Calu3 (cell line): ENCODE results near the gene ZBTB14. TPM values are rescaled to one million over a fixed set of nuclear protein-coding genes. Genes with fewer than 3 reads are reported as not detected.

Experiments used
- BruUV-seq: library from RNA; stranded (reverse); fragments of 400-500 nt; replicated peaks from 2 replicates; lab custom pipeline; 2021; lab: Mats Ljungman, UMichigan
- CTCF ChIA-PET: fragments of 300-600 bp; sonication (Branson Sonifier 250); formaldehyde crosslinking; loops from one replicate; lab custom pipeline; 2022; ENCODE audit warnings: antibody characterized with exemption; lab: Charles Lee
- DNase-seq: peaks from one replicate; pipeline ENCODE4 v3.0.0; 2022
- H3K27ac Mint-ChIP-seq: one replicate; pipeline ENCODE4 v1.8.0; 2022; ENCODE audit warnings: mixed read lengths; ENCODE audit not compliant: unreplicated experiment
- H3K27me3 Mint-ChIP-seq: one replicate; pipeline ENCODE4 v1.8.0; 2022; ENCODE audit warnings: mixed read lengths; ENCODE audit not compliant: unreplicated experiment
- H3K36me3 Mint-ChIP-seq: one replicate; pipeline ENCODE4 v1.8.0; 2022; ENCODE audit warnings: mild to moderate bottlenecking, moderate library complexity, mixed read lengths; ENCODE audit not compliant: insufficient read depth, unreplicated experiment
- H3K4me1 Mint-ChIP-seq: one replicate; pipeline ENCODE4 v1.8.0; 2022; ENCODE audit warnings: mild to moderate bottlenecking, low read depth, mixed read lengths; ENCODE audit not compliant: unreplicated experiment
- H3K4me3 Mint-ChIP-seq: one replicate; pipeline ENCODE4 v1.8.0; 2022; ENCODE audit warnings: mild to moderate bottlenecking, low read depth, moderate library complexity, mixed read lengths; ENCODE audit not compliant: unreplicated experiment
- H3K9me3 Mint-ChIP-seq: one replicate; pipeline ENCODE4 v1.8.0; 2022; ENCODE audit warnings: low read depth, mixed read lengths; ENCODE audit not compliant: unreplicated experiment
- intact Hi-C: fragments of 100-400 bp; cut with micrococcal nuclease; formaldehyde crosslinking; loops from one replicate; pipeline ENCODE4 v1.10.0; 2022; ENCODE audit not compliant: unreplicated experiment
- total RNA-seq: library from RNA; stranded (reverse); gene quantifications from 2 replicates; pipeline ENCODE4 v1.2.3, GENCODE V29; 2022
- TF ChIP-seq, protein P1 (sequence below): fragments of 200-600 bp; IDR thresholded peaks from one replicate; pipeline ENCODE4 v1.8.0; 2022; ENCODE audit warnings: antibody characterized with exemption; ENCODE audit not compliant: unreplicated experiment

The ZBTB14 gene
- total RNA-seq, 1 experiment from 2014 or later, result 12.9 TPM

- TF ChIP-seq, protein P1, sequence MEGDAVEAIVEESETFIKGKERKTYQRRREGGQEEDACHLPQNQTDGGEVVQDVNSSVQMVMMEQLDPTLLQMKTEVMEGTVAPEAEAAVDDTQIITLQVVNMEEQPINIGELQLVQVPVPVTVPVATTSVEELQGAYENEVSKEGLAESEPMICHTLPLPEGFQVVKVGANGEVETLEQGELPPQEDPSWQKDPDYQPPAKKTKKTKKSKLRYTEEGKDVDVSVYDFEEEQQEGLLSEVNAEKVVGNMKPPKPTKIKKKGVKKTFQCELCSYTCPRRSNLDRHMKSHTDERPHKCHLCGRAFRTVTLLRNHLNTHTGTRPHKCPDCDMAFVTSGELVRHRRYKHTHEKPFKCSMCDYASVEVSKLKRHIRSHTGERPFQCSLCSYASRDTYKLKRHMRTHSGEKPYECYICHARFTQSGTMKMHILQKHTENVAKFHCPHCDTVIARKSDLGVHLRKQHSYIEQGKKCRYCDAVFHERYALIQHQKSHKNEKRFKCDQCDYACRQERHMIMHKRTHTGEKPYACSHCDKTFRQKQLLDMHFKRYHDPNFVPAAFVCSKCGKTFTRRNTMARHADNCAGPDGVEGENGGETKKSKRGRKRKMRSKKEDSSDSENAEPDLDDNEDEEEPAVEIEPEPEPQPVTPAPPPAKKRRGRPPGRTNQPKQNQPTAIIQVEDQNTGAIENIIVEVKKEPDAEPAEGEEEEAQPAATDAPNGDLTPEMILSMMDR, result no peak
- no peaks in the 10 kb centered on the region for H3K9me3 Mint-ChIP-seq
- H3K4me3 Mint-ChIP-seq, result no peak overlapping the region
- no peak overlapping the region for H3K27ac Mint-ChIP-seq
- peaks cover 25% of the 10 kb centered on the region for H3K27me3 Mint-ChIP-seq
- intact Hi-C loops, result no loop called here
- no peaks in the 10 kb centered on the region for H3K36me3 Mint-ChIP-seq
- no peak for DNase-seq
- CTCF ChIA-PET, result no interaction called here
- no TSS peak for BruUV-seq
- no peaks in the 10 kb centered on the region for H3K4me1 Mint-ChIP-seq
Observed at GRCh38 chr18:5317186-5317585, 21.7 kb upstream of the ZBTB14 start.

- no peaks in the 10 kb centered on the region for H3K4me1 Mint-ChIP-seq
- BruUV-seq, result no TSS peak
- H3K27ac Mint-ChIP-seq, result no peak overlapping the region
- intact Hi-C loops, result no loop called here
- H3K36me3 Mint-ChIP-seq, result no peaks in the 10 kb centered on the region
- CTCF ChIA-PET, result interaction anchor here (0.6 kb wide), 1 partner anchor 80 kb away, joined by 5 read pairs; no protein-coding TSS in a partner anchor
- H3K9me3 Mint-ChIP-seq, result no peaks in the 10 kb centered on the region
- TF ChIP-seq, protein P1, result no peak
- no peak overlapping the region for H3K4me3 Mint-ChIP-seq
- no peak for DNase-seq
- peaks cover 25% of the 10 kb centered on the region for H3K27me3 Mint-ChIP-seq
Observed at GRCh38 chr18:5315838-5316237, 20.3 kb upstream of the ZBTB14 start.

DNA sequence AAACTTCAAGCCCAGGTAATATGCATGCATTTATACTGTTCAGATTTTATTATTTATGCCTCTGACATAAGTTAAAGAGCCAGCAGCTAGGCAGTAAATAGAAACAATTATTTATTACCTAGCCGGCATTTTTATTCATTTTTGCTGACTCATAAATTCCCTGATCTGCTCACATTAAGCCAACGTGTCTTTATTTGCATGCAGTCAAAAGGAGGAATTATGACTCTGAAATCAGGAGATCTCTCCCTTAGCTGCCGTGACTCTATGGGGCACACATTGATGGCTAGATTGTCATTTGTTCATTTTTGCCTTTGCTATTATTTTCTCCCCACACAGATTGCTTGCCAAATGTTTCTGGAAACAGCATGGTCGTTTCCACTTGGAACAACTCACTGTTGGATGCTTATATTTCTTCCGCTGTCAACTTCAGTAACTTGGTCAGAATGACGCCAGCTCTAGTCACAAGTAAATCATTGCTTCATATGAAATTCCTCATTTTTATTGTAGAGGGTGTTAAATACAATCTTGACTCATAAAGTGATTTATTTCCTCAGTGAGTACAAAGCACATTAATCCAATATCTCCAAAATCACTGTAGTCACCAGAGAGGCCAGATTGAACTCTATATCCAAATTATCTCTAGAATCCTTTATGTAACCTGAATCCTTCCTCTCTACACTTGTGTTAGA is 15.9 kb upstream of the ZBTB14 start:
- TF ChIP-seq, protein P1, result no peak
- Mint-ChIP-seq H3K27ac (no peak overlapping the region), H3K36me3 (no peaks in the 10 kb centered on the region), H3K9me3 (no peaks in the 10 kb centered on the region), H3K4me1 (no peaks in the 10 kb centered on the region), H3K27me3 (no peaks in the 10 kb centered on the region), H3K4me3 (no peak overlapping the region)
- CTCF ChIA-PET, result no interaction called here
- intact Hi-C loops, result no loop called here
- DNase-seq, result no peak
- no TSS peak for BruUV-seq

GRCh38 chr18:5309888-5310470 is 14.5 kb upstream of the ZBTB14 start:
- H3K9me3 Mint-ChIP-seq, result no peaks in the 10 kb centered on the region
- TF ChIP-seq, protein P1, result no peak
- H3K36me3 Mint-ChIP-seq, result no peaks in the 10 kb centered on the region
- no peak for DNase-seq
- H3K4me3 Mint-ChIP-seq, result no peak overlapping the region
- no peaks in the 10 kb centered on the region for H3K4me1 Mint-ChIP-seq
- intact Hi-C loops, result no loop called here
- CTCF ChIA-PET, result no interaction called here
- no TSS peak for BruUV-seq
- no peak overlapping the region for H3K27ac Mint-ChIP-seq
- H3K27me3 Mint-ChIP-seq, result no peaks in the 10 kb centered on the region
